HepG2 (cell line): ENCODE data around the gene EOLA2.

Experiments used
- AKAP8 ChIP-seq: sonication (generic); formaldehyde crosslinking; IDR thresholded peaks from 2 replicates; pipeline ENCODE4 v1.5.1; 2020; ENCODE audit warnings: mild to moderate bottlenecking, missing genetic modification reagents
- EHMT2 ChIP-seq: fragments of 200-600 bp; sonication (generic); IDR thresholded peaks from 2 replicates; pipeline ENCODE4 v1.7.0; 2017; ENCODE audit warnings: antibody characterized with exemption, low read depth, low read length, borderline replicate concordance
- IRX3 ChIP-seq: sonication (generic); formaldehyde crosslinking; IDR thresholded peaks from 2 replicates; pipeline ENCODE4 v1.8.1; 2023; ENCODE audit warnings: mild to moderate bottlenecking, low read depth, missing genetic modification reagents, borderline replicate concordance
- JUN ChIP-seq: sonication (generic); formaldehyde crosslinking; IDR thresholded peaks from 2 replicates; pipeline ENCODE4 v1.4.0; 2020; ENCODE audit warnings: mild to moderate bottlenecking, missing genetic modification reagents
- RELA ChIP-seq: sonication (generic); formaldehyde crosslinking; IDR thresholded peaks from 2 replicates; pipeline ENCODE4 v1.4.0; 2020; ENCODE audit warnings: missing genetic modification reagents
- YY1 ChIP-seq: IDR thresholded peaks from 2 replicates; pipeline ENCODE4 v1.6.1; 2011; ENCODE audit warnings: low read length, low read depth, moderate library complexity, mild to moderate bottlenecking; ENCODE audit not compliant: insufficient read depth, insufficient replicate concordance

- TF ChIP-seq EHMT2 (no peak), AKAP8 (CRISPR knock-in tag) (no peak), JUN (CRISPR knock-in tag) (no peak), YY1 (no peak), RELA (CRISPR knock-in tag) (no peak), IRX3 (CRISPR knock-in tag) (no peak)
These were observed 29.6 kb downstream of the EOLA2 start for GRCh38 chrX:149908727-149909126.
